GM21381 (cell line): Measurements from ENCODE around the gene EXOC3L1.

Experiments
- ATAC-seq: cut with Tn5 transposase; IDR thresholded peaks from one replicate; pipeline ENCODE4 v1.9.1; 2021; ENCODE audit warnings: mild to moderate bottlenecking, moderate library complexity; ENCODE audit not compliant: unreplicated experiment

The EXOC3L1 gene

GRCh38 chr16:67165121-67166078 is 24.5 kb downstream of the EXOC3L1 start:
- no peak for ATAC-seq

- ATAC-seq, result no peak
These were observed 25.3 kb downstream of the EXOC3L1 start, which contains the start of gene HSF4 for GRCh38 chr16:67164599-67165061. Gene HSF4, plus strand, starts transcription at chr16:67164745. Its CDS starts 67 bp downstream, at chr16:67164812.

- ATAC-seq, result no peak
These were observed 25.9 kb downstream of the EXOC3L1 start for GRCh38 chr16:67163999-67164558.

- no peak for ATAC-seq
These were observed 26.6 kb downstream of the EXOC3L1 start for GRCh38 chr16:67163164-67163998.

- no peak for ATAC-seq
These were observed 27.3 kb downstream of the EXOC3L1 start for GRCh38 chr16:67162506-67163163.

GRCh38 chr16:67161595-67162058 is 28.3 kb downstream of the EXOC3L1 start:
- ATAC-seq, result no peak

- peak; percentile 43 for ATAC-seq
These were observed 31.0 kb downstream of the EXOC3L1 start for GRCh38 chr16:67158637-67159600.

- no peak for ATAC-seq
These were observed 31.9 kb downstream of the EXOC3L1 start for GRCh38 chr16:67157892-67158635.

- ATAC-seq, result no peak
These were observed 32.7 kb downstream of the EXOC3L1 start for GRCh38 chr16:67157106-67157748.

GRCh38 chr16:67156143-67156844 is 33.6 kb downstream of the EXOC3L1 start:
- ATAC-seq, result no peak

- no peak for ATAC-seq
These were observed 34.4 kb downstream of the EXOC3L1 start for GRCh38 chr16:67155295-67156142.

- no peak for ATAC-seq
These were observed 35.2 kb downstream of the EXOC3L1 start for GRCh38 chr16:67154578-67155294.

GRCh38 chr16:67151431-67152097 is 38.4 kb downstream of the EXOC3L1 start:
- no peak for ATAC-seq

- ATAC-seq, result peak; percentile 52
These were observed 39.0 kb downstream of the EXOC3L1 start, which contains the start of gene B3GNT9 for GRCh38 chr16:67150833-67151396. Gene B3GNT9, minus strand, starts transcription at chr16:67150998. Its CDS starts 513 bp downstream, at chr16:67150485.
